SK-N-SH (cell line): Measurements from ENCODE around the gene MMP24OS. TPM values are rescaled to one million over a fixed set of nuclear protein-coding genes. Genes with fewer than 3 reads are reported as not detected.

Experiments
- CTCF ChIA-PET: fragments of 300-600, 350-600 bp; formaldehyde crosslinking; extraction: SDS; loops from one replicate; lab custom pipeline; 2021; lab: Yijun Ruan, JAX
- POLR2A ChIA-PET: fragments of 350-600 bp; sonication (Branson Sonifier 250); formaldehyde crosslinking; extraction: SDS; loops from one replicate; lab custom pipeline; 2020; ENCODE audit warnings: antibody characterized with exemption, inconsistent platforms; lab: Yijun Ruan, JAX
- DNase-seq: peaks from one replicate; pipeline ENCODE4 v3.0.0; 2012
- H2AFZ ChIP-seq: fragments of 200-600 bp; sonication (generic); 2 replicates; pipeline ENCODE4 v1.8.1; 2016; ENCODE audit warnings: antibody characterized with exemption, mild to moderate bottlenecking, low read depth
- H3F3A ChIP-seq: fragments of 200-600 bp; sonication (generic); replicated peaks from 2 replicates; pipeline ENCODE3; 2016; ENCODE audit warnings: antibody characterized with exemption, mild to moderate bottlenecking; ENCODE audit not compliant: insufficient read depth
- H3K27ac ChIP-seq, 2 experiments: fragments of 200-500 bp in 1 of 2; fragments of 200-600 bp in 1 of 2; sonication (Bioruptor generic) in 1 of 2; sonication (generic), shearing (Covaris generic) in 1 of 2; 2 replicates each; pipeline versions ENCODE4 v1.5.1 to v1.6.1; 2014 to 2016; ENCODE audit warnings: low read depth in 2 of 2, inconsistent platforms in 1 of 2, low read length in 1 of 2, mild to moderate bottlenecking in 1 of 2, mixed read lengths in 1 of 2
- H3K27me3 ChIP-seq: fragments of 200-600 bp; sonication (generic), shearing (Covaris generic); 2 replicates; pipeline ENCODE4 v1.6.1; 2016; ENCODE audit warnings: mixed run types; ENCODE audit not compliant: insufficient read depth
- H3K36me3 ChIP-seq, 2 experiments: fragments of 200-500 bp in 1 of 2; fragments of 200-600 bp in 1 of 2; sonication (Bioruptor generic) in 1 of 2; sonication (generic) in 1 of 2; replicated peaks in 1 of 2; 2 replicates each; pipeline versions ENCODE3 to v1.5.1; 2014 to 2016; ENCODE audit warnings: low read length in 1 of 2, mild to moderate bottlenecking in 1 of 2; ENCODE audit not compliant: insufficient read depth in 2 of 2, control insufficient read depth in 1 of 2
- H3K4me1 ChIP-seq, 2 experiments: fragments of 200-500 bp in 1 of 2; fragments of 200-600 bp in 1 of 2; sonication (Bioruptor generic) in 1 of 2; sonication (generic), shearing (Covaris generic) in 1 of 2; 2 replicates each; pipeline versions ENCODE4 v1.5.1 to v1.6.1; 2014 to 2016; ENCODE audit warnings: low read depth in 1 of 2, low read length in 1 of 2, mixed run types in 1 of 2; ENCODE audit not compliant: insufficient read depth in 2 of 2, control insufficient read depth in 1 of 2
- H3K4me2 ChIP-seq: fragments of 200-600 bp; sonication (generic), shearing (Covaris generic); 2 replicates; pipeline ENCODE4 v1.6.1; 2017; ENCODE audit warnings: mixed run types
- H3K4me3 ChIP-seq, 2 experiments: fragments of 200-500 bp in 1 of 2; fragments of 200-600 bp in 1 of 2; sonication (Bioruptor generic) in 1 of 2; sonication (generic), shearing (Covaris generic) in 1 of 2; 2 replicates each; pipeline versions ENCODE4 v1.5.1 to v1.8.1; 2014 to 2016; ENCODE audit warnings: low read depth in 2 of 2, inconsistent platforms in 1 of 2, low read length in 1 of 2, mild to moderate bottlenecking in 1 of 2, mixed read lengths in 1 of 2, moderate library complexity in 1 of 2
- H3K79me2 ChIP-seq: fragments of 200-600 bp; sonication (generic); 2 replicates; pipeline ENCODE4 v1.8.1; 2017; ENCODE audit warnings: mild to moderate bottlenecking; ENCODE audit not compliant: insufficient read depth
- H3K9ac ChIP-seq: fragments of 200-600 bp; sonication (generic); 2 replicates; pipeline ENCODE4 v1.6.1; 2017; ENCODE audit warnings: mixed run types
- H3K9me2 ChIP-seq: fragments of 200-600 bp; sonication (generic); 2 replicates; pipeline ENCODE4 v1.6.1; 2017; ENCODE audit warnings: mixed run types
- H3K9me3 ChIP-seq: fragments of 200-600 bp; sonication (generic); 2 replicates; pipeline ENCODE4 v1.6.1; 2017; ENCODE audit warnings: mixed run types, mild to moderate bottlenecking, moderate library complexity
- H4K20me1 ChIP-seq: fragments of 200-600 bp; sonication (generic); 2 replicates; pipeline ENCODE4 v1.6.1; 2017; ENCODE audit warnings: mild to moderate bottlenecking, mixed run types; ENCODE audit not compliant: insufficient read depth
- ELF1 ChIP-seq: IDR thresholded peaks from 2 replicates; pipeline ENCODE4 v1.4.0; 2012
- FOXJ3 ChIP-seq: sonication (generic); formaldehyde crosslinking; IDR thresholded peaks from 2 replicates; pipeline ENCODE4 v1.5.1; 2020; ENCODE audit warnings: mild to moderate bottlenecking, missing genetic modification reagents
- GABPA ChIP-seq: IDR thresholded peaks from 2 replicates; pipeline ENCODE4 v1.4.0; 2012; ENCODE audit warnings: low read depth, mild to moderate bottlenecking
- MEF2A ChIP-seq: IDR thresholded peaks from 2 replicates; pipeline ENCODE4 v1.4.0; 2012; ENCODE audit warnings: low read depth, borderline replicate concordance
- NRF1 ChIP-seq: IDR thresholded peaks from 2 replicates; pipeline ENCODE4 v1.6.1; 2012; ENCODE audit warnings: low read depth, mild to moderate bottlenecking, low read length
- RAD21 ChIP-seq: IDR thresholded peaks from 2 replicates; pipeline ENCODE4 v1.6.1; 2012; ENCODE audit warnings: mild to moderate bottlenecking, low read length
- SIN3A ChIP-seq: IDR thresholded peaks from 2 replicates; pipeline ENCODE4 v1.6.1; 2012; ENCODE audit warnings: low read depth, mild to moderate bottlenecking, low read length, moderate library complexity, borderline replicate concordance
- TAF1 ChIP-seq: IDR thresholded peaks from 2 replicates; pipeline ENCODE4 v1.6.1; 2012; ENCODE audit warnings: low read depth, mild to moderate bottlenecking, low read length, moderate library complexity, borderline replicate concordance
- WGBS: methylation state at CpG from one replicate; pipeline ENCODE4 v1.1.6; 2017; ENCODE audit warnings: low lambda C conversion rate; 5-methylcytosine and 5-hydroxymethylcytosine counted together
- polyA plus RNA-seq, 3 experiments: library from polyadenylated mRNA; depleted of rRNA; stranded (reverse); fragments of >200 nt; gene quantifications; 2 replicates each; pipeline ENCODE4 v1.2.3, GENCODE V29; 2012
- TF ChIP-seq, protein P1 (sequence below): IDR thresholded peaks from 2 replicates; pipeline ENCODE4 v1.4.0; 2012; ENCODE audit warnings: low read depth, borderline replicate concordance
- TF ChIP-seq, protein P2 (sequence below): IDR thresholded peaks from 2 replicates; pipeline ENCODE4 v1.6.1; 2012; ENCODE audit warnings: mild to moderate bottlenecking, low read depth, low read length, moderate library complexity
- TF ChIP-seq, protein P3 (sequence below): fragments of 150-350 bp; IDR thresholded peaks from 2 replicates; pipeline ENCODE4 v1.6.1; 2016; ENCODE audit warnings: mild to moderate bottlenecking, low read depth, low read length
- TF ChIP-seq, protein P4 (sequence below): IDR thresholded peaks from 2 replicates; pipeline ENCODE4; 2012

Gene MMP24OS
- polyA plus RNA-seq, 1 of the 3 experiments (the other 2 are of a cell fraction): 53.1 TPM

DNA sequence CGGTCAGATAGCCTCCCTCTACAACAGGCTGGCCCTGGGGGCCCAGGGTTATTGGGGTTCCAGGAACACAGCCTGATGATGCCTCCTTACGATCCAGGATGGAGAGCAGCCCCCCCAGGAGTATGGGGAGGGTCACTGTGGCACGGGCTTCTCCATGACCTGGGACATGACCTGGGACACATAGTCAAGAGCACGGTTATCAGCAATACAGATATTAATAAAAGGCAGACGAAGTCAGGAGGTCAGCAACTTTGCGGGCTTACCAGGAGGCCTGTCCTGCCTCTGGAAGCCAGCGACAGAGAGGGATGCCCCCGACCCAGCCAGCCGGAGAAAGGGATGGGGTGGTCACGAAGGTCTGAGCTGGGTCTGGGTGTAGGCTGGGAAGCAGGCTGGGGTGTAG is 795 bp downstream of the MMP24OS start:
- H3K4me2 ChIP-seq: peak overlapping the region; percentile 97
- TF ChIP-seq, protein P1, sequence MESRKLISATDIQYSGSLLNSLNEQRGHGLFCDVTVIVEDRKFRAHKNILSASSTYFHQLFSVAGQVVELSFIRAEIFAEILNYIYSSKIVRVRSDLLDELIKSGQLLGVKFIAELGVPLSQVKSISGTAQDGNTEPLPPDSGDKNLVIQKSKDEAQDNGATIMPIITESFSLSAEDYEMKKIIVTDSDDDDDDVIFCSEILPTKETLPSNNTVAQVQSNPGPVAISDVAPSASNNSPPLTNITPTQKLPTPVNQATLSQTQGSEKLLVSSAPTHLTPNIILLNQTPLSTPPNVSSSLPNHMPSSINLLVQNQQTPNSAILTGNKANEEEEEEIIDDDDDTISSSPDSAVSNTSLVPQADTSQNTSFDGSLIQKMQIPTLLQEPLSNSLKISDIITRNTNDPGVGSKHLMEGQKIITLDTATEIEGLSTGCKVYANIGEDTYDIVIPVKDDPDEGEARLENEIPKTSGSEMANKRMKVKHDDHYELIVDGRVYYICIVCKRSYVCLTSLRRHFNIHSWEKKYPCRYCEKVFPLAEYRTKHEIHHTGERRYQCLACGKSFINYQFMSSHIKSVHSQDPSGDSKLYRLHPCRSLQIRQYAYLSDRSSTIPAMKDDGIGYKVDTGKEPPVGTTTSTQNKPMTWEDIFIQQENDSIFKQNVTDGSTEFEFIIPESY: no peak
- TF ChIP-seq TAF1 (no peak), RAD21 (no peak), ELF1 (no peak)
- TF ChIP-seq, protein P2, sequence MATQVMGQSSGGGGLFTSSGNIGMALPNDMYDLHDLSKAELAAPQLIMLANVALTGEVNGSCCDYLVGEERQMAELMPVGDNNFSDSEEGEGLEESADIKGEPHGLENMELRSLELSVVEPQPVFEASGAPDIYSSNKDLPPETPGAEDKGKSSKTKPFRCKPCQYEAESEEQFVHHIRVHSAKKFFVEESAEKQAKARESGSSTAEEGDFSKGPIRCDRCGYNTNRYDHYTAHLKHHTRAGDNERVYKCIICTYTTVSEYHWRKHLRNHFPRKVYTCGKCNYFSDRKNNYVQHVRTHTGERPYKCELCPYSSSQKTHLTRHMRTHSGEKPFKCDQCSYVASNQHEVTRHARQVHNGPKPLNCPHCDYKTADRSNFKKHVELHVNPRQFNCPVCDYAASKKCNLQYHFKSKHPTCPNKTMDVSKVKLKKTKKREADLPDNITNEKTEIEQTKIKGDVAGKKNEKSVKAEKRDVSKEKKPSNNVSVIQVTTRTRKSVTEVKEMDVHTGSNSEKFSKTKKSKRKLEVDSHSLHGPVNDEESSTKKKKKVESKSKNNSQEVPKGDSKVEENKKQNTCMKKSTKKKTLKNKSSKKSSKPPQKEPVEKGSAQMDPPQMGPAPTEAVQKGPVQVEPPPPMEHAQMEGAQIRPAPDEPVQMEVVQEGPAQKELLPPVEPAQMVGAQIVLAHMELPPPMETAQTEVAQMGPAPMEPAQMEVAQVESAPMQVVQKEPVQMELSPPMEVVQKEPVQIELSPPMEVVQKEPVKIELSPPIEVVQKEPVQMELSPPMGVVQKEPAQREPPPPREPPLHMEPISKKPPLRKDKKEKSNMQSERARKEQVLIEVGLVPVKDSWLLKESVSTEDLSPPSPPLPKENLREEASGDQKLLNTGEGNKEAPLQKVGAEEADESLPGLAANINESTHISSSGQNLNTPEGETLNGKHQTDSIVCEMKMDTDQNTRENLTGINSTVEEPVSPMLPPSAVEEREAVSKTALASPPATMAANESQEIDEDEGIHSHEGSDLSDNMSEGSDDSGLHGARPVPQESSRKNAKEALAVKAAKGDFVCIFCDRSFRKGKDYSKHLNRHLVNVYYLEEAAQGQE: no peak
- TF ChIP-seq, protein P3, sequence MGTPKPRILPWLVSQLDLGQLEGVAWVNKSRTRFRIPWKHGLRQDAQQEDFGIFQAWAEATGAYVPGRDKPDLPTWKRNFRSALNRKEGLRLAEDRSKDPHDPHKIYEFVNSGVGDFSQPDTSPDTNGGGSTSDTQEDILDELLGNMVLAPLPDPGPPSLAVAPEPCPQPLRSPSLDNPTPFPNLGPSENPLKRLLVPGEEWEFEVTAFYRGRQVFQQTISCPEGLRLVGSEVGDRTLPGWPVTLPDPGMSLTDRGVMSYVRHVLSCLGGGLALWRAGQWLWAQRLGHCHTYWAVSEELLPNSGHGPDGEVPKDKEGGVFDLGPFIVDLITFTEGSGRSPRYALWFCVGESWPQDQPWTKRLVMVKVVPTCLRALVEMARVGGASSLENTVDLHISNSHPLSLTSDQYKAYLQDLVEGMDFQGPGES: no peak
- peak; percentile 35 for DNase-seq
- H3K27me3 ChIP-seq: no peaks in the 10 kb centered on the region
- H2AFZ ChIP-seq: no peak overlapping the region
- CTCF ChIA-PET: interaction anchor here (0.6 to 4.3 kb wide), 3 partner anchors 8 to 11 kb away, joined by 3 to 23 read pairs (median 3); no protein-coding TSS in a partner anchor
- H3K36me3 ChIP-seq: peaks cover 41 to 48% of the 10 kb centered on the region in 2 experiments
- POLR2A ChIA-PET: interaction anchor here (1.0 to 1.2 kb wide), 2 partner anchors 12 to 178 kb away, joined by 3 to 11 read pairs; partner anchors contain the start of gene CEP250
- no peaks in the 10 kb centered on the region for H3K9me3 ChIP-seq
- H3K9me2 ChIP-seq: no peaks in the 10 kb centered on the region
- peaks cover 6 to 38% of the 10 kb centered on the region in 2 experiments; a peak in 2 of 4 replicates for H3K4me1 ChIP-seq
- H3K9ac ChIP-seq: peak overlapping the region; percentile 83
- peaks cover 41% of the 10 kb centered on the region for H3K79me2 ChIP-seq
- H4K20me1 ChIP-seq: no peaks in the 10 kb centered on the region
- peak overlapping the region; percentile 51 to 90; a peak in 3 of 4 replicates for H3K27ac ChIP-seq
- H3F3A ChIP-seq: peaks cover 40% of the 10 kb centered on the region
- 9% methylated on average over 6 of the region's 10 CpGs for WGBS
- H3K4me3 ChIP-seq: peak overlapping the region; percentile 75 to 85

DNA sequence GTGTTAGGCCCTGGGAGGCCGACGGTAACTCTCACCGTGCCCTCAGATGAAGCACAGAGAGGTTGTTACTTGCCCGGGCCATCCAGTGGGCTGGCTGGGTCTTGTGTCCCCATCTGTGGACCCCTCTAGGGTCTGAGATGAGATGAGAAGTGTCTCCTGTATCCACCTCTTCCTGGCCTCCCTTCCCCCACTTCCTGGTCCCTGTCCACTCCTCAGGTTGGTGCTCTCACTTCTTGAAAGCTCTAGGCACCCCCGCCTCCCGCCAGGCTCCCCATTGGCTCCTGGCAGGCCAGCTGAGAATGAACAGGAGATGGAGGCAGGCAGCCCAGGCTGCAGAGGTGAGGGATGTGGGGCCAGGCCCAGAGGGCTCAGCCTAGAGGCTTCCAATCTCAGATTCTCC is 1.5 kb downstream of the MMP24OS start:
- Histone ChIP-seq H2AFZ (no peak overlapping the region), H3K4me2 (peak overlapping the region; percentile 97), H3F3A (peaks cover 37% of the 10 kb centered on the region), H4K20me1 (no peaks in the 10 kb centered on the region), H3K4me1 (peaks cover 6 to 38% of the 10 kb centered on the region in 2 experiments; a peak in 2 of 4 replicates), H3K27me3 (no peaks in the 10 kb centered on the region), H3K9me2 (no peaks in the 10 kb centered on the region), H3K9me3 (no peaks in the 10 kb centered on the region), H3K9ac (peak overlapping the region; percentile 83), H3K36me3 (peaks cover 36 to 49% of the 10 kb centered on the region in 2 experiments), H3K27ac (peak overlapping the region; percentile 51 to 90; a peak in 2 of 4 replicates), H3K79me2 (peaks cover 34% of the 10 kb centered on the region), H3K4me3 (peak overlapping the region; percentile 75 to 85)
- no peak for DNase-seq
- ChIA-PET POLR2A (interaction anchor here (0.6 kb wide), 1 partner anchor 178 kb away, joined by 5 read pairs; no protein-coding TSS in a partner anchor), CTCF (interaction anchor here (0.9 to 1.7 kb wide), 4 partner anchors 10 to 180 kb away, joined by 3 to 7 read pairs (median 3); no protein-coding TSS in a partner anchor)
- 87% methylated on average over 5 of the region's 6 CpGs for WGBS
- TF ChIP-seq NRF1 (no peak), GABPA (no peak), MEF2A (no peak), FOXJ3 (CRISPR knock-in tag) (no peak), SIN3A (no peak)
- TF ChIP-seq, protein P3: no peak
- TF ChIP-seq, protein P4, sequence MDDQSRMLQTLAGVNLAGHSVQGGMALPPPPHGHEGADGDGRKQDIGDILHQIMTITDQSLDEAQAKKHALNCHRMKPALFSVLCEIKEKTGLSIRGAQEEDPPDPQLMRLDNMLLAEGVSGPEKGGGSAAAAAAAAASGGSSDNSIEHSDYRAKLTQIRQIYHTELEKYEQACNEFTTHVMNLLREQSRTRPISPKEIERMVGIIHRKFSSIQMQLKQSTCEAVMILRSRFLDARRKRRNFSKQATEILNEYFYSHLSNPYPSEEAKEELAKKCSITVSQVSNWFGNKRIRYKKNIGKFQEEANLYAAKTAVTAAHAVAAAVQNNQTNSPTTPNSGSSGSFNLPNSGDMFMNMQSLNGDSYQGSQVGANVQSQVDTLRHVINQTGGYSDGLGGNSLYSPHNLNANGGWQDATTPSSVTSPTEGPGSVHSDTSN: no peak
- TF ChIP-seq, protein P2: no peak
